PC-3 (cell line): Measurements from ENCODE around the gene CABP7. TPM values are rescaled to one million over a fixed set of nuclear protein-coding genes. Genes with fewer than 3 reads are reported as not detected.

ENCODE experiments used
- ATAC-seq: fragments of 200-7000 bp; cut with Tn5 transposase; 2 replicates; pipeline ENCODE4 v1.9.1; 2020; ENCODE audit warnings: mild to moderate bottlenecking, moderate library complexity
- BruUV-seq: library from RNA; stranded (reverse); fragments of 400-500 nt; replicated peaks from 2 replicates; lab custom pipeline; 2021; lab: Mats Ljungman, UMichigan
- CTCF ChIA-PET: fragments of 300-600 bp; sonication (Branson Sonifier 250); formaldehyde crosslinking; loops from one replicate; lab custom pipeline; 2022; ENCODE audit warnings: antibody characterized with exemption; lab: Charles Lee
- POLR2A ChIA-PET: fragments of 300-600 bp; sonication (Branson Sonifier 250); formaldehyde crosslinking; loops from one replicate; lab custom pipeline; 2022; ENCODE audit warnings: antibody characterized with exemption; ENCODE audit not compliant: unreplicated experiment; lab: Charles Lee
- DNase-seq: peaks from one replicate; pipeline ENCODE4 v3.0.0-alpha.2; 2015
- H2AFZ ChIP-seq: fragments of 300-600 bp; sonication (generic); 2 replicates; pipeline ENCODE4 v1.6.0; 2016; ENCODE audit warnings: antibody characterized with exemption, low read length
- H3F3A ChIP-seq: fragments of 300-600 bp; sonication (generic); one replicate; pipeline ENCODE4 v1.6.0; 2017; ENCODE audit warnings: antibody characterized with exemption, low read length, control low read depth, mild to moderate bottlenecking; ENCODE audit not compliant: unreplicated experiment
- H3K27ac ChIP-seq: fragments of 300-600 bp; sonication (generic); 2 replicates; pipeline ENCODE4 v1.5.1; 2016; ENCODE audit warnings: mild to moderate bottlenecking, low read length
- H3K27me3 ChIP-seq: fragments of 300-600 bp; sonication (generic); 2 replicates; pipeline ENCODE4 v1.6.1; 2016; ENCODE audit warnings: low read length, mixed read lengths
- H3K36me3 ChIP-seq: fragments of 300-600 bp; sonication (generic); 2 replicates; pipeline ENCODE4 v1.6.1; 2016; ENCODE audit warnings: low read depth, mixed run types, low read length, mixed read lengths
- H3K4me1 ChIP-seq: fragments of 300-600 bp; sonication (generic); 2 replicates; pipeline ENCODE4 v1.5.1; 2016; ENCODE audit warnings: low read length; ENCODE audit not compliant: insufficient read depth
- H3K4me2 ChIP-seq: fragments of 300-600 bp; sonication (generic); 2 replicates; pipeline ENCODE4 v1.6.0; 2016; ENCODE audit warnings: low read length
- H3K4me3 ChIP-seq: fragments of 300-600 bp; sonication (generic); 2 replicates; pipeline ENCODE4 v1.5.1; 2016; ENCODE audit warnings: mild to moderate bottlenecking, low read length, mixed read lengths
- H3K79me2 ChIP-seq: fragments of 300-600 bp; sonication (generic); 2 replicates; pipeline ENCODE4 v1.6.1; 2017; ENCODE audit warnings: low read length, mixed read lengths
- H3K9ac ChIP-seq: fragments of 300-600 bp; sonication (generic); 2 replicates; pipeline ENCODE4 v1.6.0; 2016; ENCODE audit warnings: mild to moderate bottlenecking, low read length
- H3K9me2 ChIP-seq: fragments of 300-600 bp; sonication (generic); replicated peaks from 2 replicates; pipeline ENCODE4 v1.6.1; 2016; ENCODE audit warnings: mixed run types, low read length, mixed read lengths
- H3K9me3 ChIP-seq: fragments of 300-600 bp; sonication (generic); 2 replicates; pipeline ENCODE4 v1.6.1; 2016; ENCODE audit warnings: low read length, mixed read lengths
- H4K20me1 ChIP-seq: fragments of 300-600 bp; sonication (generic); 2 replicates; pipeline ENCODE4 v1.6.1; 2016; ENCODE audit warnings: low read length, mixed read lengths
- CTCF ChIP-seq: fragments of 300-600 bp; sonication (generic); conservative IDR thresholded peaks from 2 replicates; pipeline ENCODE4 v1.5.1; 2017; ENCODE audit warnings: antibody characterized with exemption, low read depth, mild to moderate bottlenecking, low read length
- EZH2 ChIP-seq: fragments of 300-600 bp; sonication (generic); IDR thresholded peaks from one replicate; pipeline ENCODE4 v1.6.1; 2017; ENCODE audit warnings: antibody characterized with exemption, mild to moderate bottlenecking, low read length; ENCODE audit not compliant: unreplicated experiment
- EZH2phosphoT487 ChIP-seq: fragments of 300-600 bp; sonication (generic); IDR thresholded peaks from 2 replicates; pipeline ENCODE4 v1.6.1; 2018; ENCODE audit warnings: mild to moderate bottlenecking, antibody characterized with exemption, low read length, borderline replicate concordance
- intact Hi-C: fragments of 100-400 bp; cut with micrococcal nuclease; formaldehyde crosslinking; loops from 2 replicates; pipeline ENCODE4 v1.9.0; 2023
- total RNA-seq: library from RNA; depleted of rRNA; stranded (reverse); fragments of >200 nt; gene quantifications from 2 replicates; pipeline ENCODE4 v1.2.3, GENCODE V29; 2014

Gene CABP7
- total RNA-seq, 1 experiment from 2014 or later, result 0.87 TPM

- peaks cover 4% of the 10 kb centered on the region for H3F3A ChIP-seq
- no peaks in the 10 kb centered on the region for H3K9me3 ChIP-seq
- H4K20me1 ChIP-seq, result no peaks in the 10 kb centered on the region
- H3K27ac ChIP-seq, result peak within 1 kb of the TSS; percentile 79
- ATAC-seq (peak; percentile 64), DNase-seq (peak; percentile 82)
- ChIA-PET POLR2A (interaction anchor here (0.6 to 0.7 kb wide), 3 partner anchors 33 to 56 kb away, joined by 3 to 10 read pairs (median 5); no protein-coding TSS in a partner anchor), CTCF (interaction anchor here (0.7 kb wide), 1 partner anchor 310 kb away, joined by 3 read pairs; no protein-coding TSS in a partner anchor)
- H3K27me3 ChIP-seq, result no peaks in the 10 kb centered on the region
- H3K9me2 ChIP-seq, result no peaks in the 10 kb centered on the region
- TSS peak; percentile 81 for BruUV-seq
- H3K4me3 ChIP-seq, result peak within 1 kb of the TSS; percentile 100
- TF ChIP-seq EZH2phosphoT487 (no peak), EZH2 (no peak), CTCF (no peak)
- peaks cover 9% of the 10 kb centered on the region; the same call in 1 of the 2 replicates for H3K4me1 ChIP-seq
- peak within 1 kb of the TSS; percentile 98 for H2AFZ ChIP-seq
- H3K4me2 ChIP-seq, result peak within 1 kb of the TSS; percentile 91
- H3K9ac ChIP-seq, result peak within 1 kb of the TSS; percentile 99
- H3K79me2 ChIP-seq, result peaks cover 41% of the 10 kb centered on the region
- intact Hi-C loops, result loop anchor here (2.0 to 10.0 kb wide), 2 partner anchors 67 to 137 kb away; no protein-coding TSS in a partner anchor
- H3K36me3 ChIP-seq, result peaks cover 5% of the 10 kb centered on the region
These were observed 47.6 kb downstream of the CABP7 start, which contains the start of gene UQCR10 for GRCh38 chr22:29767171-29768051. UQCR10 (plus strand) TSS chr22:29767369; CDS start chr22:29767399, 30 bp downstream.

GRCh38 chr22:29768052-29768693, 48.4 kb downstream of the CABP7 start:
- no peak overlapping the region for H2AFZ ChIP-seq
- H3K27ac ChIP-seq, result 0 out of 2 replicates have a peak overlapping the region, but pooled peaks have one; percentile 79
- H3K36me3 ChIP-seq, result peaks cover 5% of the 10 kb centered on the region
- no peaks in the 10 kb centered on the region for H4K20me1 ChIP-seq
- CTCF ChIA-PET, result no interaction called here
- BruUV-seq, result no TSS peak
- peak overlapping the region; percentile 91 for H3K4me2 ChIP-seq
- H3K4me3 ChIP-seq, result peak overlapping the region; percentile 100
- peaks cover 41% of the 10 kb centered on the region for H3K79me2 ChIP-seq
- intact Hi-C loops, result loop anchor here (10.0 kb wide), 1 partner anchor 137 kb away; no protein-coding TSS in a partner anchor
- no peaks in the 10 kb centered on the region for H3K9me2 ChIP-seq
- DNase-seq (no peak), ATAC-seq (no peak)
- H3F3A ChIP-seq, result no peaks in the 10 kb centered on the region
- TF ChIP-seq EZH2 (no peak), EZH2phosphoT487 (no peak), CTCF (no peak)
- H3K27me3 ChIP-seq, result no peaks in the 10 kb centered on the region
- H3K9ac ChIP-seq, result peak overlapping the region; percentile 99
- POLR2A ChIA-PET, result no interaction called here
- H3K4me1 ChIP-seq, result peaks cover 17% of the 10 kb centered on the region
- H3K9me3 ChIP-seq, result no peaks in the 10 kb centered on the region
